Ishikawa (cell line): Measurements from ENCODE around the gene RNF4.

Experiments
- CEBPB ChIP-seq: IDR thresholded peaks from 2 replicates; pipeline ENCODE4 v1.6.1; 2012
- CREB1 ChIP-seq: IDR thresholded peaks from 2 replicates; pipeline ENCODE4 v1.6.1; 2012; ENCODE audit warnings: low read depth
- EP300 ChIP-seq: IDR thresholded peaks from 2 replicates; pipeline ENCODE4 v1.6.1; 2012; ENCODE audit warnings: borderline replicate concordance
- FOXM1 ChIP-seq: IDR thresholded peaks from 2 replicates; pipeline ENCODE4 v1.6.1; 2012; ENCODE audit warnings: low read depth, borderline replicate concordance
- MAX ChIP-seq: IDR thresholded peaks from 2 replicates; pipeline ENCODE4 v1.6.1; 2012
- RAD21 ChIP-seq: IDR thresholded peaks from 2 replicates; pipeline ENCODE4 v1.6.1; 2012; ENCODE audit warnings: low read depth
- REST ChIP-seq: IDR thresholded peaks from 2 replicates; pipeline ENCODE4 v1.6.1; 2012; ENCODE audit warnings: low read depth, mild to moderate bottlenecking
- TAF1 ChIP-seq: IDR thresholded peaks from 2 replicates; pipeline ENCODE4 v1.6.1; 2012; ENCODE audit warnings: low read depth, mild to moderate bottlenecking
- TCF12 ChIP-seq: IDR thresholded peaks from 2 replicates; pipeline ENCODE4 v1.6.1; 2012; ENCODE audit warnings: low read depth
- TEAD4 ChIP-seq: IDR thresholded peaks from 2 replicates; pipeline ENCODE4 v1.6.1; 2012
- YY1 ChIP-seq: IDR thresholded peaks from 2 replicates; pipeline ENCODE4 v1.6.1; 2012; ENCODE audit warnings: low read depth
- ZBTB7A ChIP-seq: IDR thresholded peaks from 2 replicates; pipeline ENCODE4 v1.6.1; 2012; ENCODE audit warnings: low read depth

GRCh38 chr4:2424581-2424980 lies 44.3 kb upstream of the RNF4 start:
- TF ChIP-seq REST: no peak
- no peak for TF ChIP-seq EP300
- TF ChIP-seq MAX: no peak
- no peak for TF ChIP-seq TEAD4
- no peak for TF ChIP-seq TAF1
- TF ChIP-seq ZBTB7A: no peak
- no peak for TF ChIP-seq RAD21
- no peak for TF ChIP-seq CEBPB
- no peak for TF ChIP-seq YY1
- TF ChIP-seq FOXM1: no peak
- no peak for TF ChIP-seq TCF12
- no peak for TF ChIP-seq CREB1
